ENCODE results near the gene CCDC57.

DNA sequence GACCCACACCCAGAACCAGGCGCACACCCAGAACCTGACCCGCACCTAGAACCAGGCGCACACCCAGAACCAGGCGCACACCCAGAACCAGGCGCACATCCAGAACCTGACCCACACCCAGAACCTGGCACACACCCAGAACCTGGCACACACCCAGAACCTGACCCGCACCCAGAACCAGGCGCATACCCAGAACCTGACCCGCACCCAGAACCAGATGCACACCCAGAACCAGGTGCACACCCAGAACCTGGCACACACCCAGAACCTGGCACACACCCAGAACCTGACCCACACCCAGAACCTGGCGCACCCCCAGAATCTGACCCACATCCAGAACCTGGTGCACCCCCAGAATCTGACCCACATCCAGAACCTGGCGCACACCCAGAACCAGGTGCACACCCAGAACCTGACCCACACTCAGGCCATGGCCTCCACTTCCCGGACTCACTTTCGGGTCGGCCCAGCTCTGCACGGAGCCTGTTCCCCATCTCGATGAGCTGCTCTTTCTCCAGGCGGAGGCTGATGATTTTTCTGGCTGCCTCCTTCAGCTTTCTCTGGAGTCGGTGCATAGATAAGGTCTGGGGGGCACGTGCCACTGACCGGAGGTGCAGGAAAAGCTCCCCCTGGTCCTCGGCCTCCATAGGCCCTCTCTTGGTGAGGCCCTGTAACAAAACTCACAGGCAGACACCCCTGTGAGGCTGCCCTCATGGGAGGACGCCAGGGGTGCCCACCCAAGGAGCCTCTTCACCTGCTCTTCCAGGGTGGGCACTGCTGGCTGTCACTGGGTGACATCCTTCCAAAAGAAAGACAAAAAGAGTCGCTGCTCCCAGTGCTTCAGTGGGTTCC lies 61.3 kb downstream of the CCDC57 start:
- TF ChIP-seq, protein P1, sequence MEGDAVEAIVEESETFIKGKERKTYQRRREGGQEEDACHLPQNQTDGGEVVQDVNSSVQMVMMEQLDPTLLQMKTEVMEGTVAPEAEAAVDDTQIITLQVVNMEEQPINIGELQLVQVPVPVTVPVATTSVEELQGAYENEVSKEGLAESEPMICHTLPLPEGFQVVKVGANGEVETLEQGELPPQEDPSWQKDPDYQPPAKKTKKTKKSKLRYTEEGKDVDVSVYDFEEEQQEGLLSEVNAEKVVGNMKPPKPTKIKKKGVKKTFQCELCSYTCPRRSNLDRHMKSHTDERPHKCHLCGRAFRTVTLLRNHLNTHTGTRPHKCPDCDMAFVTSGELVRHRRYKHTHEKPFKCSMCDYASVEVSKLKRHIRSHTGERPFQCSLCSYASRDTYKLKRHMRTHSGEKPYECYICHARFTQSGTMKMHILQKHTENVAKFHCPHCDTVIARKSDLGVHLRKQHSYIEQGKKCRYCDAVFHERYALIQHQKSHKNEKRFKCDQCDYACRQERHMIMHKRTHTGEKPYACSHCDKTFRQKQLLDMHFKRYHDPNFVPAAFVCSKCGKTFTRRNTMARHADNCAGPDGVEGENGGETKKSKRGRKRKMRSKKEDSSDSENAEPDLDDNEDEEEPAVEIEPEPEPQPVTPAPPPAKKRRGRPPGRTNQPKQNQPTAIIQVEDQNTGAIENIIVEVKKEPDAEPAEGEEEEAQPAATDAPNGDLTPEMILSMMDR (IDR thresholded peaks at IDR 0.05; ENCODE audit: insufficient read depth, low read length, poor library complexity, severe bottlenecking): no peak
- no peak for TF ChIP-seq EZH2phosphoT487 (conservative IDR thresholded peaks at IDR 0.05; ENCODE audit: low read length)

Measured in SU-DHL-6 (cell line).